ENCODE measurements around the gene CPB1.

CPB1 gene

GRCh38 chr3:148800414-148800813 lies 27.2 kb upstream of the CPB1 start:
- no peak overlapping the region for H2BK120ac ChIP-seq (ENCODE audit: low read depth, low read length)
- no peak overlapping the region for H3K23ac ChIP-seq (ENCODE audit: low read depth, low read length, poor library complexity)
- no peak overlapping the region for H3K4me3 ChIP-seq (ENCODE audit: low read length in 2 of 2)
- DNase-seq (ENCODE audit: low spot score) = no peak
- H4K8ac ChIP-seq (ENCODE audit: low read depth, low read length) = no peak overlapping the region
- H3K27ac ChIP-seq (replicated peaks; ENCODE audit: low read length) = no peak overlapping the region
- no peak overlapping the region for H3K14ac ChIP-seq (ENCODE audit: low read length)
- peaks cover 0 to 2% of the 10 kb centered on the region in 2 donors for H3K9me3 ChIP-seq (replicated peaks in 1 of 2; ENCODE audit: control insufficient read depth in 2 of 2, insufficient read depth in 1 of 2, low read depth in 1 of 2, low read length in 2 of 2)
- H2BK12ac ChIP-seq (ENCODE audit: low read length) = no peak overlapping the region
- H3K79me1 ChIP-seq (ENCODE audit: low read depth, low read length) = no peaks in the 10 kb centered on the region
- no peak overlapping the region for H2BK5ac ChIP-seq (ENCODE audit: low read length)
- no peaks in the 10 kb centered on the region for H3K27me3 ChIP-seq (ENCODE audit: control insufficient read depth in 3 of 3, insufficient read depth in 3 of 3, low read depth in 1 of 3, low read length in 3 of 3)
- no peak overlapping the region for H2AFZ ChIP-seq (ENCODE audit: low read length)
- no peak overlapping the region for H3K4me2 ChIP-seq (ENCODE audit: insufficient read depth, low read length, poor library complexity, severe bottlenecking)
- no peaks in the 10 kb centered on the region for H3K4me1 ChIP-seq (ENCODE audit: control insufficient read depth in 2 of 2, insufficient read depth in 1 of 2, low read depth in 1 of 2, low read length in 2 of 2)
- no peak overlapping the region for H4K91ac ChIP-seq (ENCODE audit: low read depth, low read length, poor library complexity)
- H3K4ac ChIP-seq (ENCODE audit: low read length) = no peak overlapping the region
- no peak overlapping the region for H2BK15ac ChIP-seq (ENCODE audit: low read length)
- no CpG with 5 or more reads among the region's 1 CpG for WGBS, 2 donors (ENCODE audit: extremely low coverage in 2 of 2, insufficient read length in 2 of 2, insufficient replicate concordance in 1 of 2)
- no peak overlapping the region for H2AK5ac ChIP-seq (ENCODE audit: low read depth, low read length)
- no peak overlapping the region for H3K9ac ChIP-seq (ENCODE audit: low read depth, low read length, poor library complexity)
- H3K36me3 ChIP-seq (replicated peaks in 1 of 2; ENCODE audit: control insufficient read depth in 2 of 2, insufficient read depth in 2 of 2, low read length in 2 of 2) = no peaks in the 10 kb centered on the region
- H3K18ac ChIP-seq (ENCODE audit: low read length) = no peak overlapping the region

GRCh38 chr3:148809835-148810234 lies 17.8 kb upstream of the CPB1 start:
- H3K9me3 ChIP-seq (replicated peaks in 1 of 2; ENCODE audit: control insufficient read depth in 2 of 2, insufficient read depth in 1 of 2, low read depth in 1 of 2, low read length in 2 of 2) = peaks cover 0 to 3% of the 10 kb centered on the region in 2 donors
- no peak overlapping the region for H3K27ac ChIP-seq (replicated peaks; ENCODE audit: low read length)
- no peak overlapping the region for H2AFZ ChIP-seq (ENCODE audit: low read length)
- no peak overlapping the region for H4K91ac ChIP-seq (ENCODE audit: low read depth, low read length, poor library complexity)
- H3K36me3 ChIP-seq (replicated peaks in 1 of 2; ENCODE audit: control insufficient read depth in 2 of 2, insufficient read depth in 2 of 2, low read length in 2 of 2) = no peaks in the 10 kb centered on the region
- no peak overlapping the region for H2BK120ac ChIP-seq (ENCODE audit: low read depth, low read length)
- H3K4ac ChIP-seq (ENCODE audit: low read length) = no peak overlapping the region
- no peak overlapping the region for H3K14ac ChIP-seq (ENCODE audit: low read length)
- no peak overlapping the region for H3K9ac ChIP-seq (ENCODE audit: low read depth, low read length, poor library complexity)
- no peak overlapping the region for H3K4me3 ChIP-seq (ENCODE audit: low read length in 2 of 2)
- H2BK15ac ChIP-seq (ENCODE audit: low read length) = no peak overlapping the region
- no peak overlapping the region for H2AK5ac ChIP-seq (ENCODE audit: low read depth, low read length)
- DNase-seq (ENCODE audit: low spot score) = no peak
- no peaks in the 10 kb centered on the region for H3K27me3 ChIP-seq (ENCODE audit: control insufficient read depth in 3 of 3, insufficient read depth in 3 of 3, low read depth in 1 of 3, low read length in 3 of 3)
- WGBS, 2 donors (ENCODE audit: extremely low coverage in 2 of 2, insufficient read length in 2 of 2, insufficient replicate concordance in 1 of 2) = no CpG with 5 or more reads among the region's 2 CpGs
- H3K79me1 ChIP-seq (ENCODE audit: low read depth, low read length) = no peaks in the 10 kb centered on the region
- peaks cover 2 to 3% of the 10 kb centered on the region in 2 donors for H3K4me1 ChIP-seq (ENCODE audit: control insufficient read depth in 2 of 2, insufficient read depth in 1 of 2, low read depth in 1 of 2, low read length in 2 of 2)
- H4K8ac ChIP-seq (ENCODE audit: low read depth, low read length) = no peak overlapping the region
- H2BK12ac ChIP-seq (ENCODE audit: low read length) = no peak overlapping the region
- no peak overlapping the region for H3K23ac ChIP-seq (ENCODE audit: low read depth, low read length, poor library complexity)
- H2BK5ac ChIP-seq (ENCODE audit: low read length) = no peak overlapping the region
- no peak overlapping the region for H3K4me2 ChIP-seq (ENCODE audit: insufficient read depth, low read length, poor library complexity, severe bottlenecking)
- no peak overlapping the region for H3K18ac ChIP-seq (ENCODE audit: low read length)

GRCh38 chr3:148815316-148816110 lies 12.1 kb upstream of the CPB1 start:
- Histone ChIP-seq H3K9me3 (replicated peaks in 1 of 2; ENCODE audit: control insufficient read depth in 2 of 2, insufficient read depth in 1 of 2, low read depth in 1 of 2, low read length in 2 of 2) (peaks cover 0 to 3% of the 10 kb centered on the region in 2 donors), H4K8ac (ENCODE audit: low read depth, low read length) (no peak overlapping the region), H2BK15ac (ENCODE audit: low read length) (no peak overlapping the region), H3K27ac (replicated peaks; ENCODE audit: low read length) (no peak overlapping the region), H3K79me1 (ENCODE audit: low read depth, low read length) (no peaks in the 10 kb centered on the region), H2AK5ac (ENCODE audit: low read depth, low read length) (no peak overlapping the region), H3K18ac (ENCODE audit: low read length) (no peak overlapping the region), H3K27me3 (ENCODE audit: control insufficient read depth in 3 of 3, insufficient read depth in 3 of 3, low read depth in 1 of 3, low read length in 3 of 3) (no peaks in the 10 kb centered on the region), H3K23ac (ENCODE audit: low read depth, low read length, poor library complexity) (no peak overlapping the region), H2BK12ac (ENCODE audit: low read length) (no peak overlapping the region), H3K14ac (ENCODE audit: low read length) (no peak overlapping the region), H3K4me3 (ENCODE audit: low read length in 2 of 2) (no peak overlapping the region), H3K36me3 (replicated peaks in 1 of 2; ENCODE audit: control insufficient read depth in 2 of 2, insufficient read depth in 2 of 2, low read length in 2 of 2) (no peaks in the 10 kb centered on the region), H2BK5ac (ENCODE audit: low read length) (no peak overlapping the region), H3K4me1 (ENCODE audit: control insufficient read depth in 2 of 2, insufficient read depth in 1 of 2, low read depth in 1 of 2, low read length in 2 of 2) (no peaks in the 10 kb centered on the region), H4K91ac (ENCODE audit: low read depth, low read length, poor library complexity) (no peak overlapping the region), H3K4ac (ENCODE audit: low read length) (no peak overlapping the region), H2AFZ (ENCODE audit: low read length) (no peak overlapping the region), H2BK120ac (ENCODE audit: low read depth, low read length) (no peak overlapping the region), H3K9ac (ENCODE audit: low read depth, low read length, poor library complexity) (no peak overlapping the region), H3K4me2 (ENCODE audit: insufficient read depth, low read length, poor library complexity, severe bottlenecking) (no peak overlapping the region)
- no CpG with 5 or more reads among the region's 11 CpGs for WGBS, 2 donors (ENCODE audit: extremely low coverage in 2 of 2, insufficient read length in 2 of 2, insufficient replicate concordance in 1 of 2)
- no peak for DNase-seq (ENCODE audit: low spot score)

- H3K36me3 ChIP-seq (replicated peaks in 1 of 2; ENCODE audit: control insufficient read depth in 2 of 2, insufficient read depth in 2 of 2, low read length in 2 of 2) = no peaks in the 10 kb centered on the region
- H4K91ac ChIP-seq (ENCODE audit: low read depth, low read length, poor library complexity) = no peak overlapping the region
- H3K23ac ChIP-seq (ENCODE audit: low read depth, low read length, poor library complexity) = no peak overlapping the region
- H2AK5ac ChIP-seq (ENCODE audit: low read depth, low read length) = no peak overlapping the region
- no CpG with 5 or more reads among the region's 2 CpGs for WGBS, 2 donors (ENCODE audit: extremely low coverage in 2 of 2, insufficient read length in 2 of 2, insufficient replicate concordance in 1 of 2)
- no peaks in the 10 kb centered on the region for H3K27me3 ChIP-seq (ENCODE audit: control insufficient read depth in 3 of 3, insufficient read depth in 3 of 3, low read depth in 1 of 3, low read length in 3 of 3)
- H2AFZ ChIP-seq (ENCODE audit: low read length) = no peak overlapping the region
- H3K18ac ChIP-seq (ENCODE audit: low read length) = no peak overlapping the region
- H4K8ac ChIP-seq (ENCODE audit: low read depth, low read length) = no peak overlapping the region
- peaks cover 0 to 3% of the 10 kb centered on the region in 2 donors for H3K9me3 ChIP-seq (replicated peaks in 1 of 2; ENCODE audit: control insufficient read depth in 2 of 2, insufficient read depth in 1 of 2, low read depth in 1 of 2, low read length in 2 of 2)
- H3K27ac ChIP-seq (replicated peaks; ENCODE audit: low read length) = no peak overlapping the region
- no peak overlapping the region for H3K14ac ChIP-seq (ENCODE audit: low read length)
- peaks cover 2 to 4% of the 10 kb centered on the region in 2 donors for H3K4me1 ChIP-seq (ENCODE audit: control insufficient read depth in 2 of 2, insufficient read depth in 1 of 2, low read depth in 1 of 2, low read length in 2 of 2)
- no peak overlapping the region for H2BK120ac ChIP-seq (ENCODE audit: low read depth, low read length)
- no peak for DNase-seq (ENCODE audit: low spot score)
- H3K4ac ChIP-seq (ENCODE audit: low read length) = no peak overlapping the region
- no peak overlapping the region for H3K4me2 ChIP-seq (ENCODE audit: insufficient read depth, low read length, poor library complexity, severe bottlenecking)
- H2BK5ac ChIP-seq (ENCODE audit: low read length) = no peak overlapping the region
- H2BK12ac ChIP-seq (ENCODE audit: low read length) = no peak overlapping the region
- H3K9ac ChIP-seq (ENCODE audit: low read depth, low read length, poor library complexity) = no peak overlapping the region
- H3K79me1 ChIP-seq (ENCODE audit: low read depth, low read length) = no peaks in the 10 kb centered on the region
- no peak overlapping the region for H3K4me3 ChIP-seq (ENCODE audit: low read length in 2 of 2)
- no peak overlapping the region for H2BK15ac ChIP-seq (ENCODE audit: low read length)
Observed at GRCh38 chr3:148816427-148816826, 11.2 kb upstream of the CPB1 start.

Measured in neuronal stem cell (in vitro differentiated cells).